ENCODE results near the gene TBC1D9.
A peak's percentile ranks its signal among the peaks of the same experiment; 100 is the strongest.

The TBC1D9 gene

DNA sequence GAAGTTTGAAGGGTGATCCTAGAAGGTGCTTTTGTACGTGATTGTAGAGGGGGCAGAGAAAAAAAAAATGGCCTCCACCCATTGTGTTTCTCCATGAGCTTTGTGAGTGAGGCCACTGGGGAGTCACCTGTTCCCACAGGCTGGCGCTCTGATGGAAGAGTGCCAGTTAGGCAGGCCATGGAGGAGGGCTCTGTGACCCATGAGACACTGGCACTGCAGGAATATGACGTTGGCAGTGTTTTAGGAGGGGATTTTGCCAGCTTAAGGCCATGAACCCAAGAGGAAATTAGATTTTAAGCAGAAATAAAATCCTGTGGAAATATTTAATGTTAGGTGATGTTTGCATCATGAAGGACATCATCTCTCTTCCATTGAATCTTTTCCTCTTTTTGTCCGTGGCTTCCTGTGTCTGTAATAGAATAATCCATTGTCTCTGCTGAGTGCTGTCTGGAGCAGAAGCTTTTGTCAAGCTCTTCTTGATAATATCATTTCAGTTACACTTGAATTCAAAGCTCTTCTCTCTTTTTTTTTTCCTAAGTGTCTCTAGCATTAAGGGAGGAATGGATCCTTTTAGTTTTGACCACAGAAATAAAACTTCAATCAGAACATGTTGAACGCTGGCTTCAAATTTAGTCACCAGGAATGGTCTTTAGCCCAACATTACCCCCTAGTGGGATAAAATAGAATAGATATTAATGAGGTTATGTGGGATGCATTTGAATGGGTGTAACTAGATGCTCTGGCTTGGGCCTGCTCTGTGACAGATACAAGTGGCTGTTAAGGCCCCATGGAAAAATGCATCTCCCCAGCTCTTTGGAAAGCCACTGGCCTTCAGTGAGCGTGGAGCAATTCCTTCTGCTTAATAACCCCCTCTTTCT lies 146.4 kb downstream of the TBC1D9 start:
- no peak overlapping the region for H3K4me3 ChIP-seq (ENCODE audit: control insufficient read depth, low read depth, low read length)
- peak; percentile 55 for DNase-seq (ENCODE audit: low read depth)
- TF ChIP-seq CTCF (conservative IDR thresholded peaks at IDR 0.05; ENCODE audit: control insufficient read depth, insufficient read depth, low read depth, low read length), result peak; percentile 53

DNA sequence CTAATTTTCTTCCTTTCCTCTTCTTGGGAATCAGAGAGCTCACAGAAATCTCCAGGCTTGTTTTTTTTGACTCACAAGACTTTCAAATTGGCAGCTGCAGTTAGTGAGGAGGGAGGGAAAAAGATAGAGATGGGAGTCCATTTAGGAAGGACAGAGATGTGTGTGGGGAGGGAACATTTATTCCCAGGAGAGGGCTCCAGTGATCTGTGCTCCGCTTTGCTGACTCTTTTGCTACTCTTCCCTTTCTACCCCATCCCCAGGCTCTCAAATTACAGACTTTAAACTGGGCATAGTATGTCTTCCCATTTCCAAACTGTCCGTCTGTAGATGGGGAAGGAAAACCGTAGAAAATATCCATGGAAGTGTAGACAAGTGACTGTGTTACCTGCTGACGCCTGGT lies 148.3 kb downstream of the TBC1D9 start:
- no peak overlapping the region for H3K4me3 ChIP-seq (ENCODE audit: control insufficient read depth, low read depth, low read length)
- DNase-seq (ENCODE audit: low read depth), result no peak
- no peak for TF ChIP-seq CTCF (conservative IDR thresholded peaks at IDR 0.05; ENCODE audit: control insufficient read depth, insufficient read depth, low read depth, low read length)

DNA sequence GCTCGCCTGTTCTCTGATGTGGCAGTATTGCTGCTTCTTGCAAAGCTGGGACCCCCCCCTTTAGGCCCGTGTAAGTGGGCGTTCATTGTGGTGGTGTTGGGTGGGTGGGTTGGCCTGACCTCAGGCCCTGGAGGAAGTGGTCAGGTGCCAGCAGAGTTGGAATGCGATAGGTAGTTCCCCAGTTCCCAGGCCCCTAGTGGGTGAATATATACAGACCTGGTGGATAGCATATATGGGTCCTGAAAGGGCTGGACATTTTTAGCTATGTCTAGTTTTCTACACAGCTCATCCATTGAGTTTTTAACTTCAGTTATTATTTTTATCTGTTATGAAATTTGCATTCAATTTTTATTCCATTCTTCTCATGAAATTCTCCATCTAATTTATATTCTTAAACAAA lies 151.6 kb downstream of the TBC1D9 start:
- no peak for TF ChIP-seq CTCF (conservative IDR thresholded peaks at IDR 0.05; ENCODE audit: control insufficient read depth, insufficient read depth, low read depth, low read length)
- DNase-seq (ENCODE audit: low read depth), result no peak
- H3K4me3 ChIP-seq (ENCODE audit: control insufficient read depth, low read depth, low read length), result no peak overlapping the region

DNA sequence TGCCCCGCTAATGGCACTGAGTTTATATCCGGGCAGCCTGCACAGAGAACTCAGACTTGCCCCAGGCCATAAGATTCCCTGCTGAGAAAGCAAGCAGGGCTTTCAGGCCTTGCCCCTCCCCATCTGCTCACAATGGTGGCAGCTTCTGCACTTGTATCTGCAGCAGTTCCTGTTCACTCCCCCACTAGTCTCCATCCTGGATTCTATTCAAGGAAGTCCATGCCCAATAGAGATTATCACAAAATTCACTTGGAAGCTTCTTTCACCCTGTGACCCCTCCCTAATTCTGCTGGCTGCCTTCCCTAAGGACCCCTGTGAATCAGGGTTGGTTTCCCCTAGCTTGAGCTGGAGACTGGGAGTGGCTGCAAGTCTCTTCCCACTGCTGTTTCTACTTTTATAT lies 152.9 kb downstream of the TBC1D9 start:
- no peak for TF ChIP-seq CTCF (conservative IDR thresholded peaks at IDR 0.05; ENCODE audit: control insufficient read depth, insufficient read depth, low read depth, low read length)
- no peak overlapping the region for H3K4me3 ChIP-seq (ENCODE audit: control insufficient read depth, low read depth, low read length)
- no peak for DNase-seq (ENCODE audit: low read depth)

DNA sequence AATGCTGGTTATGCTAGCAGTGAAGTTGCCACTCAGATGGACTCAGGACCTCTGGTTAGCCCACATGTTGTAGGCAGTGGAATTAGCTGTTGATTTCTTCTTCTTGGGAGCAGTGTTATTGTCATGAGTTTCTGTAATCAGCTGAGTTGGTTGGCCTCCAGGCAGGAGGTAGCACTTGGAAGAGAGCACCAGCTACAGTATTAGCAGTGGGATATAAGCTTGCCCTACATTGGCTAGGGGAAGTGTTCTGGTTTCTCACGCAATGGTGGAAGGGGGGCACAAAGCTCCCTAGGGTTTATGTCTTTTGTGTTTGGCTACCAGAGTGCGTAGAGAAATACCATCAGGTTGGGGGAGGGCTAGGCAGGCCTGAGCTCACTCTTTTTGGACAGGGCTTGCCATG lies 153.5 kb downstream of the TBC1D9 start:
- no peak for DNase-seq (ENCODE audit: low read depth)
- no peak for TF ChIP-seq CTCF (conservative IDR thresholded peaks at IDR 0.05; ENCODE audit: control insufficient read depth, insufficient read depth, low read depth, low read length)
- H3K4me3 ChIP-seq (ENCODE audit: control insufficient read depth, low read depth, low read length), result no peak overlapping the region

DNA sequence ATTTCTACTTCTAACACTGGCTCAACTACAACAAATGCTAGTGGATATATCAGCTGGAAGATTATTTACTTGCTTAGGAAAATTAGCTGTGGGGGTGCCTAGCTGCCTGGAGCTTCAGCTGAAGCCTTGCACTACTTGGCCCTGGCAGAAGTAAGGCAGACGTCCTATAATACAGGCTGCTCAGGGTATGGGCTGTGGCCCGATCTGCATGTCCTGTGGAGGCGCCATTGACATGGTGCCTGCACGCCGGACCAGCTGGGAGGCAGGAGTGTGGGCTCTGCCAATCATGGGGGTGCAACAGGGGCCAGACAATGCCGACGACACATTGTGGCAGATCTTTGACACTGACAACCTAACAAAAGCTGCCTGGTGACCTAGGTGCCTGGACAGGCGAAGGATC lies 155.8 kb downstream of the TBC1D9 start:
- no peak for DNase-seq (ENCODE audit: low read depth)
- TF ChIP-seq CTCF (conservative IDR thresholded peaks at IDR 0.05; ENCODE audit: control insufficient read depth, insufficient read depth, low read depth, low read length), result no peak
- no peak overlapping the region for H3K4me3 ChIP-seq (ENCODE audit: control insufficient read depth, low read depth, low read length)
